H9 (cell line): ENCODE measurements around the gene DLG2. TPM values are rescaled to one million over a fixed set of nuclear protein-coding genes. Genes with fewer than 3 reads are reported as not detected.

Source experiments
- DNase-seq: peaks from one replicate; pipeline ENCODE4 v3.0.0-alpha.2; 2017
- H2AFZ ChIP-seq: one replicate; pipeline ENCODE4 v1.6.1; 2013; ENCODE audit warnings: mild to moderate bottlenecking, low read length, control low read depth, moderate library complexity
- H2AK5ac ChIP-seq: 2 replicates; pipeline ENCODE4 v1.6.1; 2013; ENCODE audit warnings: low read length, control low read depth, mixed read lengths; ENCODE audit not compliant: insufficient read length
- H2BK120ac ChIP-seq: one replicate; pipeline ENCODE4 v1.6.1; 2013; ENCODE audit warnings: low read depth, mild to moderate bottlenecking, low read length, control low read depth, inconsistent platforms; ENCODE audit not compliant: poor library complexity, severe bottlenecking
- H2BK12ac ChIP-seq: 2 replicates; pipeline ENCODE4 v1.6.1; 2013; ENCODE audit warnings: low read length, control low read depth, mixed read lengths, low read depth; ENCODE audit not compliant: insufficient read length
- H2BK15ac ChIP-seq: 2 replicates; pipeline ENCODE4 v1.6.1; 2013; ENCODE audit warnings: low read depth, low read length, control low read depth
- H2BK20ac ChIP-seq: one replicate; pipeline ENCODE4 v1.6.1; 2013; ENCODE audit warnings: low read depth, mild to moderate bottlenecking, low read length, control low read depth, inconsistent platforms; ENCODE audit not compliant: poor library complexity, severe bottlenecking
- H2BK5ac ChIP-seq: 2 replicates; pipeline ENCODE4 v1.6.1; 2013; ENCODE audit warnings: low read length, control low read depth, mixed read lengths; ENCODE audit not compliant: insufficient read length
- H3K14ac ChIP-seq: 2 replicates; pipeline ENCODE4 v1.6.1; 2013; ENCODE audit warnings: low read length, control low read depth; ENCODE audit not compliant: insufficient read depth
- H3K18ac ChIP-seq: 2 replicates; pipeline ENCODE4 v1.6.1; 2013; ENCODE audit warnings: low read depth, mild to moderate bottlenecking, mixed read lengths, low read length, control low read depth; ENCODE audit not compliant: insufficient read length
- H3K23ac ChIP-seq: 2 replicates; pipeline ENCODE4 v1.6.1; 2013; ENCODE audit warnings: low read length, control low read depth, mixed read lengths, low read depth; ENCODE audit not compliant: insufficient read length
- H3K23me2 ChIP-seq: 2 replicates; pipeline ENCODE4 v1.6.1; 2013; ENCODE audit warnings: low read depth, mild to moderate bottlenecking, mixed read lengths, low read length, control low read depth; ENCODE audit not compliant: insufficient read length, poor library complexity, severe bottlenecking
- H3K27ac ChIP-seq: 2 replicates; pipeline ENCODE4 v1.5.1; 2013; ENCODE audit warnings: low read length, control low read depth, mixed read lengths, low read depth; ENCODE audit not compliant: insufficient read length
- H3K27me3 ChIP-seq: 2 replicates; pipeline ENCODE4 v1.6.1; 2013; ENCODE audit warnings: low read length, control low read depth, inconsistent platforms; ENCODE audit not compliant: insufficient read depth
- H3K4ac ChIP-seq: 2 replicates; pipeline ENCODE4 v1.6.1; 2013; ENCODE audit warnings: low read depth, mild to moderate bottlenecking, control low read depth, inconsistent platforms, low read length, moderate library complexity
- H3K4me1 ChIP-seq: 2 replicates; pipeline ENCODE4 v1.6.1; 2013; ENCODE audit warnings: low read length, control low read depth, inconsistent platforms; ENCODE audit not compliant: insufficient read depth
- H3K4me2 ChIP-seq: 2 replicates; pipeline ENCODE4 v1.6.1; 2013; ENCODE audit warnings: low read length, control low read depth, mixed read lengths; ENCODE audit not compliant: insufficient read length, insufficient read depth
- H3K56ac ChIP-seq: 2 replicates; pipeline ENCODE4 v1.6.1; 2013; ENCODE audit warnings: low read depth, mild to moderate bottlenecking, mixed read lengths, low read length, control low read depth; ENCODE audit not compliant: insufficient read length
- H3K79me1 ChIP-seq: 2 replicates; pipeline ENCODE4 v1.6.1; 2013; ENCODE audit warnings: low read depth, mild to moderate bottlenecking, moderate library complexity, low read length, control low read depth, inconsistent platforms; ENCODE audit not compliant: insufficient read depth, poor library complexity, severe bottlenecking
- H3K79me2 ChIP-seq: 2 replicates; pipeline ENCODE4 v1.6.1; 2013; ENCODE audit warnings: low read length, control low read depth, inconsistent platforms; ENCODE audit not compliant: insufficient read depth
- H3K9ac ChIP-seq: 2 replicates; pipeline ENCODE4 v1.6.1; 2013; ENCODE audit warnings: low read length, control low read depth, mixed read lengths; ENCODE audit not compliant: insufficient read length; ENCODE audit errors: extremely low read depth
- H3K9me3 ChIP-seq: one replicate; pipeline ENCODE4 v1.6.1; 2013; ENCODE audit warnings: low read depth, low read length, inconsistent platforms; ENCODE audit not compliant: control insufficient read depth
- H3T11ph ChIP-seq: one replicate; pipeline ENCODE4 v1.6.1; 2013; ENCODE audit warnings: mild to moderate bottlenecking, low read length, control low read depth, inconsistent platforms
- H4K20me1 ChIP-seq: one replicate; pipeline ENCODE4 v1.6.1; 2013; ENCODE audit not compliant: control insufficient read depth, insufficient read length, insufficient read depth
- H4K5ac ChIP-seq: 2 replicates; pipeline ENCODE4 v1.6.1; 2013; ENCODE audit warnings: low read depth, mild to moderate bottlenecking, mixed read lengths, low read length, control low read depth; ENCODE audit not compliant: insufficient read length
- H4K8ac ChIP-seq: replicated peaks from 2 replicates; pipeline ENCODE4 v1.6.1; 2013; ENCODE audit warnings: low read length, control low read depth, mixed read lengths, low read depth; ENCODE audit not compliant: insufficient read length
- H4K91ac ChIP-seq: 2 replicates; pipeline ENCODE4 v1.6.1; 2013; ENCODE audit warnings: low read depth, mild to moderate bottlenecking, moderate library complexity, mixed read lengths, low read length, control low read depth; ENCODE audit not compliant: insufficient read length
- H3K27ac Mint-ChIP-seq, 3 experiments: 2 replicates in 2 of 3; 3 replicates in 1 of 3; pipeline ENCODE4 v1.8.0; 2020 to 2021; ENCODE audit warnings: mixed read lengths in 3 of 3, mild to moderate bottlenecking in 1 of 3, moderate library complexity in 1 of 3
- H3K27me3 Mint-ChIP-seq: 2 replicates; pipeline ENCODE4 v1.8.0; 2021; ENCODE audit warnings: low read depth, mild to moderate bottlenecking, moderate library complexity, mixed read lengths
- H3K36me3 Mint-ChIP-seq, 3 experiments: 2 replicates in 2 of 3; 3 replicates in 1 of 3; pipeline ENCODE4 v1.8.0; 2020 to 2021; ENCODE audit warnings: low read depth in 3 of 3, mixed read lengths in 3 of 3; ENCODE audit not compliant: insufficient read depth in 1 of 3
- H3K4me1 Mint-ChIP-seq, 2 experiments: 2 replicates each; pipeline ENCODE4 v1.8.0; 2020; ENCODE audit warnings: mixed read lengths in 2 of 2
- H3K4me3 Mint-ChIP-seq, 2 experiments: 2 replicates in 1 of 2; 3 replicates in 1 of 2; pipeline ENCODE4 v1.8.0; 2020 to 2021; ENCODE audit warnings: mild to moderate bottlenecking in 2 of 2, mixed read lengths in 2 of 2, moderate library complexity in 1 of 2
- H3K9me3 Mint-ChIP-seq, 2 experiments: 2 replicates in 1 of 2; 3 replicates in 1 of 2; pipeline ENCODE4 v1.8.0; 2020; ENCODE audit warnings: mild to moderate bottlenecking in 2 of 2, mixed read lengths in 2 of 2, moderate library complexity in 1 of 2
- total RNA-seq: library from RNA; stranded (reverse); gene quantifications from 2 replicates; pipeline ENCODE4 v1.2.1, GENCODE V29; 2021
- TF ChIP-seq, protein P1 (sequence below): fragments of 200-600 bp; sonication (generic); conservative IDR thresholded peaks from 3 replicates; pipeline ENCODE4 v1.8.0; 2021; ENCODE audit warnings: antibody characterized with exemption, mild to moderate bottlenecking

The DLG2 gene
- total RNA-seq, 1 experiment from 2014 or later, result 8.0 TPM

DNA sequence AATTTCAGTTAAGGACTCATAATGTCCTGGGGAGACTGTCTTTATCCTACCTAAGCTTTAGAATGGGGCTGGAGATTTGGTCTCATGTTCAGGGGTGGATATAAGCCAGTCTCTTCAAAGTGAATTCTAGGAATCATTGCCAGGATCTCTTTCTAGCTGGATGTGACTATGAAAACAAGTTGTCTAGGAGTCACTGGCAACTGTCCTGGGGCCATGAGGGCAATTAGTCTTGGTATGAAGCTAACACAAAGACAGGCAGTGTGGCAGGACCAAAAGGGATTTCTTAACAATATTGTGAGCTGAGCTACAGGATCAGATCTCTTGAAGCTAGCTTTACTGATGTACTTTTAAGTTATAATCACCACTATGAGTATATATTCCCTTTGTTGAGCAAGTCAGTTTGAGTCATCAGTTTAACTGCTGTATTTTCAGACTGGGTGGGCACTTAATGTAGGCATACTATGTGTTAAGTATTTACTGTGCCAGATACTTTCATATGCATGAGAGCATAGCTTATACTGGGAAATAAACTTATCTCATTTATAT lies 1951.0 kb downstream of the DLG2 start:
- Histone ChIP-seq H4K20me1 (no peaks in the 10 kb centered on the region), H2BK120ac (no peak overlapping the region), H3K27ac (no peak overlapping the region), H2BK5ac (no peak overlapping the region), H3K4me2 (no peak overlapping the region), H3K4me1 (no peaks in the 10 kb centered on the region), H3K18ac (no peak overlapping the region), H2BK15ac (no peak overlapping the region), H3K23ac (no peak overlapping the region), H3K9me3 (no peaks in the 10 kb centered on the region), H3T11ph (no peak overlapping the region), H2BK20ac (no peak overlapping the region), H3K9ac (no peak overlapping the region), H2BK12ac (no peak overlapping the region), H2AFZ (no peak overlapping the region), H4K91ac (no peak overlapping the region), H2AK5ac (no peak overlapping the region), H3K4ac (no peak overlapping the region), H3K27me3 (no peaks in the 10 kb centered on the region), H3K14ac (no peak overlapping the region), H4K8ac (no peak overlapping the region), H4K5ac (no peak overlapping the region), H3K79me2 (no peaks in the 10 kb centered on the region), H3K56ac (no peak overlapping the region), H3K79me1 (no peaks in the 10 kb centered on the region), H3K23me2 (no peaks in the 10 kb centered on the region)
- Mint-ChIP-seq H3K27me3 (no peaks in the 10 kb centered on the region), H3K4me1 (peaks cover 9 to 12% of the 10 kb centered on the region in 2 experiments), H3K9me3 (no peaks in the 10 kb centered on the region), H3K27ac (no peak overlapping the region), H3K4me3 (no peak overlapping the region), H3K36me3 (no peaks in the 10 kb centered on the region)
- TF ChIP-seq, protein P1, sequence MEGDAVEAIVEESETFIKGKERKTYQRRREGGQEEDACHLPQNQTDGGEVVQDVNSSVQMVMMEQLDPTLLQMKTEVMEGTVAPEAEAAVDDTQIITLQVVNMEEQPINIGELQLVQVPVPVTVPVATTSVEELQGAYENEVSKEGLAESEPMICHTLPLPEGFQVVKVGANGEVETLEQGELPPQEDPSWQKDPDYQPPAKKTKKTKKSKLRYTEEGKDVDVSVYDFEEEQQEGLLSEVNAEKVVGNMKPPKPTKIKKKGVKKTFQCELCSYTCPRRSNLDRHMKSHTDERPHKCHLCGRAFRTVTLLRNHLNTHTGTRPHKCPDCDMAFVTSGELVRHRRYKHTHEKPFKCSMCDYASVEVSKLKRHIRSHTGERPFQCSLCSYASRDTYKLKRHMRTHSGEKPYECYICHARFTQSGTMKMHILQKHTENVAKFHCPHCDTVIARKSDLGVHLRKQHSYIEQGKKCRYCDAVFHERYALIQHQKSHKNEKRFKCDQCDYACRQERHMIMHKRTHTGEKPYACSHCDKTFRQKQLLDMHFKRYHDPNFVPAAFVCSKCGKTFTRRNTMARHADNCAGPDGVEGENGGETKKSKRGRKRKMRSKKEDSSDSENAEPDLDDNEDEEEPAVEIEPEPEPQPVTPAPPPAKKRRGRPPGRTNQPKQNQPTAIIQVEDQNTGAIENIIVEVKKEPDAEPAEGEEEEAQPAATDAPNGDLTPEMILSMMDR, result no peak
- DNase-seq, result no peak
